Forelimb muscle (tissue), 1 donor: Measurements from ENCODE around the gene DMBT1. TPM values are rescaled to one million over a fixed set of nuclear protein-coding genes. Genes with fewer than 3 reads are reported as not detected.

Experiments
- DNase-seq: peaks from one replicate; pipeline ENCODE4 v3.0.0-alpha.2; 2013; ENCODE audit warnings: low read depth
- polyA plus RNA-seq: library from polyadenylated mRNA; unstranded; fragments of 120-200 nt; gene quantifications from one replicate; pipeline ENCODE4 v1.2.1, GENCODE V29; 2013; ENCODE audit not compliant: insufficient read length

The DMBT1 gene
- polyA plus RNA-seq, 1 donor: not detected

- no peak for DNase-seq
Measured at GRCh38 chr10:122548407-122549085, 12.0 kb upstream of the DMBT1 start.

- no peak for DNase-seq
Measured at GRCh38 chr10:122549636-122550035, 10.9 kb upstream of the DMBT1 start.

DNA sequence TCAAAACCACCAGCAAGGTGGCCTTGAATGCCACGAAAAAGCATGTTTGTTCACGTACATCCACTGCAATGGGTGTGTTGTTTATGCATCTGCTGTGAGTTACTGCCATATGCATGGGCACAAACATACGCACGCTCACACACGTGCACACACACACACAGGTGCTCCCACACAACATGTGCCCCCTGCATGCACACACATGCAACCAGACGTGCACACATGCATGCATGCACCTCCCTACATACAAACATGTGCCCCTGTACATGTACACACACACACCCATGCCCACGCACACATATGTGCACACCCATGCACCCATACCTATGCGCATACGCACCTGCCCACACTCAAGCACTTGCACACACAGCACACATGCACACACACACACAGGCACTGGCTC, 10.1 kb upstream of the DMBT1 start:
- no peak for DNase-seq

- DNase-seq: no peak
Measured at GRCh38 chr10:122550983-122551382, 9.6 kb upstream of the DMBT1 start.

DNA sequence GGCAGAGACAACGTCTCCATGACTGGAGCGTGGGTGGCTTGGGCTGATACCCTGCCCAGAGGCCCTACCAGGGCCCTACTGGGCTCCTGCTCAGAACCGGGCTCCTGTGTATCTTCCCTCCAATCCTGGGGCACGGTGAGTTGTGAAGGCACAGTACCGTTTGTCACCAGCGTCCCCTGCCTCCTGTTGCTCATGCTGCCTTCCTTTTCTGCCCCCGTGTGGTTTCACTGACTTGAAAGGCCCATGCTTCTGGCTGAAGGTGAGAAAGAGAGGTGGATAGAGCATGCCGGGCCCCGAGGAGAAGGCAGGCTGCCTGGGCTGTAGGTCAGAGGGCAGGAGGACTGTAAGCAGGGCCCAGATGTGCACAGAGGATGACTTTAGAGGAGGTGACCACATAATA, 9.1 kb upstream of the DMBT1 start:
- no peak for DNase-seq

GRCh38 chr10:122553341-122553740, 7.2 kb upstream of the DMBT1 start:
- DNase-seq: no peak

- DNase-seq: no peak
Measured at GRCh38 chr10:122554131-122555036, 6.2 kb upstream of the DMBT1 start.

DNA sequence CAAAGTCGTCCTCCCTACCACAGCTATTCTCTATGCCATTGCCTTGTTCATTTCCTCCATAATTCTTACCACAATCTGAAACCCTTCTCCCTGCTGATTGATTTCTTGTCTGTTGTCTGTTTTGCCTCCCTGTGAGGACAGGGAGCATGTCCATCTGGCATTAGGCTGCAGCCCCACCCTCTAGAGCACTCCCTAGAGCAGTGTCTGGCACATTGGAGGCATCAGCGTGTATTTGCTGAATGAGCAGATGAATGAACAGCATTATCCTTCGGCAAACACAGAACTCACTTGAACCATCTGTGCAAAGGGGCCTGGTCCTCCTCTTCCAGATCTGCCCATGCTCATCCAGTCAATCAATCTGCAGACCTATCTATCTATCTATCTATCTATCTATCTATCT, 5.1 kb upstream of the DMBT1 start:
- no peak for DNase-seq

DNA sequence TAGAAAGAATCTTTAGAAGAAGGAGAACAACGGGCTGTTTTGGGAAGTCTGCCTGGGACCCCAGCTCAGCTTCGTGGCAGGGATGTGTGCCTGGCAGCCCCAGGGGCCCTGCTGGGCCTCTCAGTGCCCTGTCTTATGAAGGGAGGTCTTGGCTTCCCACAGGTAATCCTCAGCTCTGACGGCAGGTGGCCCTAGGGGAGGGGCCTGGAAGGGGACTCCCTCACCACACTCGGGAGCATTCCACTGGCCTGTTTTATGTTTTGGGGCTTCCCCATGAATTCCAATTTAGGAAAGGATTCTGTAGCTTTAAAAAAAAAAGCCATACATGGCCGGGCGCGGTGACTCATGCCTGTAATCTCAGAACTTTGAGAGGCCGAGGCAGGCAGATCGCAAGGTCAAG, 3.0 kb upstream of the DMBT1 start:
- DNase-seq: no peak

GRCh38 chr10:122558452-122558851, 2.1 kb upstream of the DMBT1 start:
- no peak for DNase-seq

DNA sequence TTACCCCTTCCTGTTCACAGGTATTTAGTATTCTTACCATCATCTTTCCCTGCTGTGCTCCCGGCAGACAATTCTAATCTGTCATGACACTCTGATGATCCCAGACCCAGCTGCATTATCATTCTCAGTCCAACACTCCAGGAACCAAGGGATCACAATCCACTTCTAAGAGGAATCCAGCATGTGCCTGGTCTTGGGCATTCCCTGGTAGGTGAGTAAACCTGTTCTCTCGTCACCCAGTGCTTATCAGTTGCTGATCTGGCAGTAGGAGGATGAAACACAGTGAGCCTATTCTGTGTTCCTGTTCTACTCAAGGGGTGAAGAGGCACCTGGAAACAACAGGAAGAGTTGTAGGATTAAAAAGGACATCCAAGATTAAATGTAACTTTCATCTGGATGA, 1.3 kb upstream of the DMBT1 start:
- no peak for DNase-seq

DNA sequence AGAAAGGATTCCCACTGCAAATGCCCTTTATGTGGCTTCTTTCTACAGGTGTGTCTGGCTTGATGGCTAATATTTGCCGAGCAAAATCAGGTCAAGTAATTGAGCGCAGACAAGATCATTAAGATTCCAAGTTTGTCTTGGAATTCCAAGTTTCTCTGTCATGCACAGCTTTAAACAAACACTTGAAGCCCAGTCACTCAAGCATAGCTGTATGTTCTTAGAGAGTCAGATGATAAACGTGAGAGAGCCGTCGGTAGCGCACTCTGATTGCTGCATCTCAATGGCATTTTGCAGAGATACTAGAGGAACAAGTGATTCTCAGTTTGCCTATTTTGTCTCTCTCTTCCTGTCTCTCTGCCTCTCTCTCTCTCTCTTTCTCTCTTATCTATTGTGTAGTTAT, 658 bp downstream of the DMBT1 start:
- DNase-seq: no peak

GRCh38 chr10:122561792-122562191, 1.2 kb downstream of the DMBT1 start:
- no peak for DNase-seq

DNA sequence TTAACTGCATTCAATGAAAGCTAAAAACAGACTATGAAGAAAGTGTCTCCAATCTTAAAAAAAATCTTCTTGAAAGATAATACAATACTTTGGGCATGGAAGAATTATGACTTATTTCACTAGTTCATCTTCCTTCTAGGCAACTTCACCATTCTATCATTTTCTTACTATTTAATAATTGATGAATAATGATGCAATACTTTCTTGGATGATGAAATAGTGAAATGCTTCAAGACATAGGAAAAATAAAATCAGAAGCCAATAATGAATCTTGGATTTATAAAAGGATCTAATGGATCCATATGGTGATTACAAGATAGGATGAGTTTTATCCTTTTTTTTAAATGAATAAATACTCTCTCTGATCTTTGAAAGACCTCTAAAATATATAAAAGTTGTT, 4.4 kb downstream of the DMBT1 start:
- DNase-seq: no peak

GRCh38 chr10:122565766-122566206, 5.2 kb downstream of the DMBT1 start:
- peak; percentile 80 for DNase-seq

DNA sequence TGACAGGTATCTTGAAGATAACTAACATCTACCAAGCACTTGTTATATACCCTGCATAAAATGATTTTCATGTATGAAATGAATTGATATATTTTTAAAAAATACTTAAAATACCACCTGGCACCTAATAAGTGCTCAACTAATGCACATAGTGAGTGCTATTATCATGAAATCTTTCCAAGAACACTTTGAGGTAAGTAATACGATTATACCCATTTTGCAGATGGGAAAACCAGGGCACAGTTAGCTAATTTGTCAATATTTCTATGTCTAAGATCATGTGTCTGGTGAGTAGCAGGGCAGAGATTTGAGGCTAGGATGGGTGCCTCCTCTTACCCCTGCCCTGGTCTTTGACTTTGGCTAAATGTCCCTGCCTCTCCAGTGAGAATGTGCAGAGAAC, 6.1 kb downstream of the DMBT1 start:
- no peak for DNase-seq

DNA sequence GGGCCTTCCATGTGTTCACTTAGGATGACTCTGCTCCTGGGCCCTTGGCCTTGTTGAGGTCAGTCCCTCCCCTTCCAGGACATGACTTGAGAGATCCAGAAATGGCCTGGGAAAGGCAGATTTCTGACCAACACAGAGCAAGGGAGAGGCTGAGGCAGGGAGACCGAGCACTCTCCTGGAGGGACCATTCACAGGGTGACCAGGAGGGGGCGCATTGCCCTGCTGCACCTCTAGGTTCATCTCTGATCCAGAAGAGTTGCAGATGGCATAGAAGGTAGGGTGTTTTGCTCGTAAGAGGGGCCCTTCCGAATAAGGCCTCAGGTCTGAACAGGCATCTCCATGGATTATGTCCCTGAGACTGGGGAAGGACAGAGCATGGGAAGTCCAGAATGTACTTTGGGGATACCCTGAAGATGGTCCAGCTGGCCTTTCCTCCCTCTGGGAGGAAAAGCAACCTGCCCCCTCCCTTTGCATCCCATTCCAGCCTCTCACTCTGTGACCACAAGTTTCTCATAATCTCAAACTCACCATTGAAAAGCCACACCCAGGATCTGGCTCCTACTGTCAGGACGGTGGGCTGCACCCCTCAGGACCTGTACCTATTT, 6.6 kb downstream of the DMBT1 start:
- no peak for DNase-seq

DNA sequence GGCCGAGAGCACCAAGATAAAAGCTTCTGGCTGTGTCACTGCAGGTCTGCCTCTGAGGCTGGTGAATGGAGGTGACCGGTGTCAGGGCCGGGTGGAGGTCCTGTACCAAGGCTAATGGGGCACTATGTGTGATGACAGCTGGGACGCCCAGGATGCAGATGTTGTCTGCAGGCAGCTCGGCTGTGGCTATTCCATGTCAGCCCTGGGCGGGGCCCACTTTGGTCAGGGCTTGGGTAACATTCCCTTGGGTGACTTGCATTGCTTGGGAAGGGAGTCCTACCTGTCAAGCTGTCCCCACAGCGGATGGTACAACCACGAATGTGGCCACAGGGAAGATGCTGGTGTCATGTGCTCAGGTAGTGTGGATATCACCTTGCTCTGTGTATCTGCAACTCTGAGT, 8.0 kb downstream of the DMBT1 start:
- no peak for DNase-seq

DNA sequence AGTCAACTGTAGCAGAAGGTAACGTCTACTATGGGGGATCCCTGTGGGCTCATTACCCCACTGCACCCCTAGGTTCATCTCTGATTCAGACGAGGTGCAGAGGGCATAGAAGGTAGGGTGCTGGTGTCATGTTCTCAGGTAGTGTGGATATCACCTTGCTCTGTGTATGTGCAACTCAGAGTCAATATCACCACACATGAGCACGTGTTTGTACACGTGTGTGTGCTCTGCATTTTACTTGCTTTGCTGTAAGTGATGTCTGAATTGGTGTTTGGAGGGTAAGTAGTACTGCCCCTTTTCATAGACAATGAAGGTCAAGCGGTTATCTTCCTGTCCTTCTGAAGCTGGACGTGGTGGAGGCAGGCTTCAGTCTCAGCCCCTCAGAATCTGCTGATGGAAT, 10.4 kb downstream of the DMBT1 start:
- DNase-seq: no peak

DNA sequence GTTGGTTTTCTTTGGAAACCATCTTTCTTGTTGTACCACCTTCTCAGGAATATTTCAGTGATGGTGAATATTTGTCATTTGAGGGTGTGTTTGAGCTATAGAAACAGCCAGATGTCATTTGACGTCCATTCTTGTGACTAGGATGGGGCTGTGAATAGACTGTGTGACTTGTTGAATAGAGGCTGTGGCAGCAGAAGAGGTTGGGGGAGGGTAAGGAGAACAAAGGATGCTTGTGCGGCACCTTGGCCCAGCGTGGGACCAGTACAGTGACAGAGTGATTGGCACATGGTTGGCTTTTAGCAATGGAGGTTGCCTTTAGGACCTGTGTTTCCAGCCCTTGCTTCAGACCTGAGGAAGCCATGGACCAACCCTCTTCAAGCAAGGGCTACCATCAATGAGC, 11.3 kb downstream of the DMBT1 start:
- DNase-seq: no peak

GRCh38 chr10:122575776-122576175, 15.2 kb downstream of the DMBT1 start:
- DNase-seq: no peak

DNA sequence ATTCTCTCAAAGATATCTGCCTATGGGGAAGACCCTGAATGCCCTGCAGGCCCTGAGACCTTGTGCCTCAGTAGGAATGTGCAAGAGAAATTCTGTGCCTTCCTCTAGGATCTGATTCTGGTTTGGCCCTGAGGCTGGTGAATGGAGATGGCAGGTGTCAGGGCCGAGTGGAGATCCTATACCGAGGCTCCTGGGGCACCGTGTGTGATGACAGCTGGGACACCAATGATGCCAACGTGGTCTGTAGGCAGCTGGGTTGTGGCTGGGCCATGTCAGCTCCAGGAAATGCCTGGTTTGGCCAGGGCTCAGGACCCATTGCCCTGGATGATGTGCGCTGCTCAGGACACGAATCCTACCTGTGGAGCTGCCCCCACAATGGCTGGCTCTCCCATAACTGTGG, 15.7 kb downstream of the DMBT1 start:
- DNase-seq: no peak
